ENCODE measurements around the gene GID4. TPM values are rescaled to one million over a fixed set of nuclear protein-coding genes. Genes with fewer than 3 reads are reported as not detected.

GID4 gene
- polyA plus RNA-seq, 4 donors: 13.6 to 15.4 (median 14.2) TPM

DNA sequence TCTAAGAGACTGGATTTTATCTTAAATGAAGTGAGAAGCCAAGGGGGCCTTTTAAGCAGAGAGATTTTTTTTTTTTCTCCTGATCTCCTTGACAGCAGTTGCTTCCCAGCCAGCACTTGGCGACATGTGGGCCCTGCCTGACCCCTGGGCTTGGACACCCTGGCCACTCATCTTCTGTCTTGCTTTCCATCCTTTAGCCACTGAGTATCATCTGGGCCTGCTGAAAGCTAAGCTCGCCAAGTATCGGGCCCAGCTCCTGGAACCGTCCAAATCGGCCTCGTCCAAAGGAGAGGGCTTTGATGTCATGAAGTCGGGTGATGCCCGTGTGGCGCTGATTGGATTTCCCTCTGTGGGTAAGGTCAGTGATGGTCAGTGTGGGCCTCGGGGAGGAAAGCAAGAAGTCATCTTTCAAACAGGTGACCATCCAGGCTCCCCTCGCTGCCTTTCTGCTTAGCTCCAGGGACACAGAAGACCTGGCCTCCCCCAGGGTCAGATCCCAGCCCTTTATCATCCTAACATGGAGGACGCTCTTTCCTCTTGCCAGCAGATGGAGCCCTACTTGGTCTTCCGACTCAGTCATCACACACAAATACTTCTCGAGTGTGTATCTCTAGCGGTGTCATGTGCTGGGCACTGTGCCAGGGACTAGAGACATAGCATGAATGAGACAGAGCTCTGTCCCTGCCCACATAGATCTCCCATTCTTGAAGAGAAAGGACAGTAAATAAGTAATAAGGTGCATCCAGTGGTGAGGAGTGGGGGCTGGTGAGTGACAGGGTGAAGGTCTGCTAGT is 54.6 kb downstream of the GID4 start:
- DNase-seq (ENCODE audit: low read depth in 4 of 4, low spot score in 3 of 4): no peak

DNA sequence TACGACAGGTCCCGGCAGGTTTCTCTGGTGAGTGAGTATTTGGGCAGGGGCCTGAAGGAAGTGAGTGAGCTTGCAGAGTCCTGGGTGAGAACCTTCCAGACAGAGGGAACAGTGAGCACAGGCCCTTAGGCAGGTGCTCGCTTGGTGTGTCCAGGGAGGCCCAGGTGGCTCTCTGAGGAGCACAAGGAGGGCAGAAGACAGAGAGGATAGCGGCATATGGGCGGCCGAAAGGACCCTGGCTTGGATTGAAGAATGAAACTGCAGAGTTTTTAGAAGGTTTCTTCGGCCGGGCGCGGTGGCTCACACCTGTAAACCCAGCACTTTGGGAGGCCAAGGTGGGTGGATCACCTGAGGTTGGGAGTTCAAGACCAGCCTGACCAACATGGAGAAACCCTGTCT is 55.2 kb downstream of the GID4 start:
- no peak for DNase-seq (ENCODE audit: low read depth in 4 of 4, low spot score in 3 of 4)

DNA sequence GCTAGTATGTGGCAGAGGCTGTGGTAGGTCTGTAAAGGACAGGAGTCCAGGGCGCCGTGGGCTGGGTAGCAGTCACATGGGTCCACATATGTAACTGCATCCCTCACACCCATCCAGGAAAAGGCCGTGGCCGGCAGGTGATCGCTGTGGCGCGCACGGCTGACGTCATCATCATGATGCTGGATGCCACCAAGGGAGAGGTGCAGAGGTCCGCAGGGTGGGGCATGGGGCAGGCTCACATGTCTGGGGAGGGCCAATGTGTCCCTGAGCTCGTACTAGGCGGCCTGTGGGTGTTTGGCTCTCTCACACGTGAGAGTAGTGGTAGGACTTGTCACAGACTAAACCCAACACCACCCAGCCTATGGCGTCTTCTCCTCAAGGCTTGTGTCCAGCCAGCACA is 60.3 kb downstream of the GID4 start:
- DNase-seq (ENCODE audit: low read depth in 4 of 4, low spot score in 3 of 4): no peak

DNA sequence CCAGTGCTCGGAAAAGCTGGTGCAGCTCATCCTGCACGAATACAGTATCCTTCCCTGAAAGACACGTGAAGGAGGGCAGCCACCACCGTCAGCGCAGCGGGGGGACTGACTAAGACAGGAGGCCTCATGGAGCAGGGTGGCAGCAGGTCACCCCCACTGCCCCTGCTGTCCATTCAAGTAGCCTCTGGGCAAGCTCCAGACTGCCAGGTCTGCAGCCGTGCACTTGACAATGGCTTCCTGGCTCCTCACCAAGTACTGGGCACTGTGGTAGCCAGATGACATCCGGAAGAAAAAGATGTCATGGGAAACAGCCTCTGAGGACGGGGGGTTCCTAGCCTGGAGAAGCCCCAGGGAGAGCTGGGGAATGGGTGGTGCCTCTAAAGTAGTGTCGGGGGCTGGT is 61.4 kb downstream of the GID4 start:
- no peak for DNase-seq (ENCODE audit: low read depth in 4 of 4, low spot score in 3 of 4)

DNA sequence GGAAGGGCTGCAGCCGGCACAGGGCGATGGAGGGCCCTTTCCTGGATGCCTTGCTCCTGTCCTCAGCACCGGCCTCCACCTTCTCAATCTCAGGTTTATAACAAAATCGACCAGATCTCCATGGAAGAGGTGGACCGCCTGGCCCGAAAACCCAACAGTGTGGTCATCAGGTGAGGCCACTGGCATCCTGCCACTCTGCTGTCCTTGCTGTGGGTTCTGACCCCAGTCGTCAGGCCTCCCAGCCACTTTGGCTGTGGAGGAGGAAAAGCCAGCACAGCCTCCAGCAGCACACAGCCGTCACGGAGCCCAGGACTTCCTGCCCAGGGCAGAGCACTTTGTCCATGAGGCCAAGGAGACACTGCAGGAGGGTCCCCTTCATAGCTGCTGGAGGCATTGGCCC is 62.6 kb downstream of the GID4 start:
- DNase-seq (ENCODE audit: low read depth in 4 of 4, low spot score in 3 of 4): no peak

DNA sequence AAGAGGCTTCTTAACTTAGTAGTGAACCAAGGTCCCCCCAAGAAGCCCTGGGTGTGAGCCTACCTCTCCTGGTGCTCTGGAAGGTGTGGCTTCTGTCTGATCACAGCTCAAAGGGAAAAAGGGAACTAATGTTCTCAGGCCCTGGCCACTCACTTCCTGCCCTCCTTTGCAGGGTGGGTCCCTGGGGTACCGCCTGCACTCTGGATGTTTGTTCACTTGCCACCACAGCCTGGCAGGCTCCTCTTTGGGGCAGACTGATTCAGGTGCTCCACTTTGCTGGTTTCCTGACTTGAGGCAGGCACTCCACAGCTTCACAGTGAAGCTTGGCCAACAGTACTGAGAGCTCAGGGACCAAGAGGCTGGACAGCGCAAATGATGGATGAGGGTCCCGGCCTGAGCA is 63.4 kb downstream of the GID4 start:
- DNase-seq (ENCODE audit: low read depth in 4 of 4, low spot score in 3 of 4): no peak

DNA sequence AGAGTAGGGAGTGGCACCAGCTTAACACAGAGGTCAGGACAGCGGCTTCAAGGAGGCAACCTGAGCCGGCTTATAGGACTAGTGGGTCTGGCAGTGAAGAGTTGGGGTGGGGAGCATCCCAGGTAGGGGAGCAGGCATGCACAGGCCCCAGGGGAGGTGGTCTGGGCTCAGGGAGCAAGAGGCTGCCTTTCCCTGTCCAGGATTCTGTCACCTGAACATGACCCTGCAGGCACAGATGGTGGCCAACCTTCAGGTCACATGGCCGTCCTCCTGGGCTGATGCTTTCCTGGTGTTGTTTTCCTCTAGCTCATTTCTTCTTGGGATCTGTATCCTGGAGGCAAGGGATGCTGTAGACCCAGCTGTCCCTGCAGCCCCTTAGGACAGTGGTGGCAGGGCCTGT is 65.8 kb downstream of the GID4 start:
- DNase-seq (ENCODE audit: low read depth in 4 of 4, low spot score in 3 of 4): no peak

DNA sequence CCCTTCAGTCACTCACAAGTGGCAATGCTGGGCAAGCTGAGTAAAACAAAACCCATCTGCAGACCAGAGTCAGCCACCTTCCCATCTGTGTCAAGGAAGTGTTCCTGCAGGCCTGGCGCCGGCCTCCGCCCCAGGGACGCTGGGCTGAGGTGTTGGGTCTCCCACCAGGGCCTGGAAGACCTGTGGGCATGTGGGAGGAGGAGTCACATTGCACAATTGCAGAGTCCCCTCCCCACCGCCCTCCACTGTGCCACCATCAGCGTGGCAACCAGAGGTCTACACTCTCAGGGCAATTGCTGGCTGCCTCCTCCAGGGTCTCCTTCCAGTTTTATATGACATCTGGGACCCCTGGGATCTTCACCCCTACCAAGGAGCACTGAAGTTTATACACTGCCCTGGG is 66.4 kb downstream of the GID4 start:
- no peak for DNase-seq (ENCODE audit: low read depth in 4 of 4, low spot score in 3 of 4)

DNA sequence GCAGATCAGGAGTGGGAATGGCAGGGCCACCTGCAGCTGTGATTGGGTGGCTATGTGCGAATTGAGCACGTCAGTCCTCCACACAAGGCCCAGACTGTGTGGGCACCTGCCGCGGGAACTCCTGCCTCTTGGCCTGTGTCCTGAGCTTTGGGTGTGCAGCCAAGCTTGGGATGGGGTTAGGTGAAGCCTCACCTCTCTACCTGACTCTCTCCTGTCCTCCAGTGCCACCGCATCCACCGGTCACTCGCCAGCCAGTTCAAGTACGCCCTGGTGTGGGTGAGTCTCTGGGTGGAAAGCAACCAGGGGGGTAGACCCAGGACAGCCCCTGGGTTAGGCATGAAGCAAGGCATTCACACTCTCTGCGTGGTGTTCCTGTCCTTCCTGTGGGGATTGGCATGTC is 67.0 kb downstream of the GID4 start:
- DNase-seq (ENCODE audit: low read depth in 4 of 4, low spot score in 3 of 4): no peak

DNA sequence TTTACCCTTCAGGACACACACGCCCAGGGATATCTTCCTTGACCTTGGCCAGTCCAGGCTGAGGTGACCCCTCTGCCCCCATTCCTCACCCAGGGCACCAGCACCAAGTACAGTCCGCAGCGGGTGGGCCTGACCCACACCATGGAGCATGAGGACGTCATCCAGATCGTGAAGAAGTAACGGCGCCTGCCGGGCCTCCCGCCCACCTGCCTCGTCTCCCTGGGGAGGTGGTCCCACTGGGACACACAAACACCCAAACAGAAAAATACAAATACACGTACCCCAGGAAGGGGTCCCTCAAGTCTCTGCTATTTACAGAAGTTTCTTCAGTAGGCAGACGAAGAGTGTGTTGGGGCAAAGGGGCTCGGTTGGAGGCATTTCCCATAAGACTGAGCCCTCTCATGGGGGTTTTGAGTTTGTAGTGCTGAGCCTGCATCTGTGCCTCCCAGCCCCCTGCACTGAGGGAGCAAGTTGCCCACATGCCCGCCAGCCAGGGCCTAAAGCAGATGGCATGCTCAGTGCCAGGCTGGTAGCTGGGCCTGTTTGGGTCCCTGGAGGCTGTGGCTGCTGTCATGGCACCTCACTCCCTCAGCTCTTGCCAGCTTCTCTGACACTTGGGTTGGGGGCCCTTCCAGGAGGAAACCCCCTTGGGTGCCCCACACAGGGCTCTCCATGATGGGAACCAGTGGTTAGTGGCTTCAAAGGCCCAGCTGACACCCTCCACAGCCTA is 68.0 kb downstream of the GID4 start:
- DNase-seq (ENCODE audit: low read depth in 4 of 4, low spot score in 3 of 4): no peak

DNA sequence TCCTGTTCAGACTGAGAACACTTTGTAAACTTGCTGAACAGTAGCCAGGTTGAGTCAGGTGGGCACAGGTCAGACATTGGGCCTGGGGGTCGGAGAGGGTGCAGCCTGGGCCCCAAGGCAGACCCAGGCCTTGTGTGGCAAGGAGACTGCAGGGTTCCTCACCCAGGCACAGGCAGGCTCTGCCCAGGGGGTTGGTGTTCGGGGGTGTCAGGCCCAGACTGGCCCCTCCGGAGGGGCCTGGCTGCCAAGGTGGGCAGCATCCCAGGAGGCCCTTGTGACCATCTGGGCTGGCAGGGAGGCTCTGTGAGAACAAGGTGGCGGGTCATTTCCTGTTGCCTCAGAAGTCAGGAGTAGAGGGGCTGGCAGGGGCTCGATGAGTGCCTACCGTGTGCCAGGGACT is 68.8 kb downstream of the GID4 start:
- no peak for DNase-seq (ENCODE audit: low read depth in 4 of 4, low spot score in 3 of 4)

DNA sequence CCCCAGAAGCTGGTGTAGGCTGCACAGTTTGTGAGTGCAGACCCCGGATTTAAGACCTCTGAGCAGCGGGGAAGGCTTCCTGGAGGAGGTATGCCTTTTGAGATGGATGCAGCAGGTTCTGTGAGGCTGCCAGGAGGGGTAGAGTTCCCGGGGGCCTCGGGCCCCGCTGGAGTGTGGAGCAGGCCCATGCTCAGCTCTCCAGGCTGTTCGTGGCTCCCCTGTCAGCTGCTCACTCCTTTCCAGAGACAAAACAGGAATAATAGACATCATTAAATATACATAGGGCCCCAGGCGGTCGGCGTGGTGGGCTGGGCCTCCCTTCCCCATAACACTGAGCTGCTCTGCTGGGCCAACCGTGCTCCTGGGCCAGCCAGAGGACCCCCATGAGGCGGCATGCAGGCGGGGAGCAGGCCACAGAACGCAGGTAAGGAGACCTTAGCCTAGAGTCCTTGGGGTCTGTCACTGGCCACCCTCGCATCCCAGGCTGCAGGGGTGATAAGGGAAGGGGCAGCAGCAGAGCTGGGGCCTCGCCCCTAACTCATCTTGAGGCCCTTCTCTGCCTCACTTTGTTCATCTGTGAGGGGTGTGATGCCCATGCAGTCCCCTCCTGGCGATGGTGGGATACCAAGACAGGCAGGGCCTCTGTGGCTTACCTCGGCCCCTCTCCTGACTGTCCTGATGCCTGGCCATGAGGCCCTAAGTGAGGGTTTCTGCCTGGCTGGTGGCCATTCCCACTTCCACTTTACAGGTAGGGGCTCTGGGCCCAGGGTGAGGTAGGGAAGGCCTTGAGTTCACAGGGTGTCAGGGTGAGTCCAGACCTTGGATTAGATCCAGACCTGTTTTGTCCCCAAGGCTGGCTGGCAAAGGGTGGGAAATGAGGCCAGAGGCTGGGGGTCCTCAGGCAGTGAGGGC is 69.4 kb downstream of the GID4 start, which contains the start of gene MYO15A:
Gene MYO15A (plus strand): TSS at position 356 of the 912 bp plus-strand sequence. CDS start 10,045 bp downstream, outside the sequence.
- DNase-seq (ENCODE audit: low read depth in 4 of 4, low spot score in 3 of 4): no peak

DNA sequence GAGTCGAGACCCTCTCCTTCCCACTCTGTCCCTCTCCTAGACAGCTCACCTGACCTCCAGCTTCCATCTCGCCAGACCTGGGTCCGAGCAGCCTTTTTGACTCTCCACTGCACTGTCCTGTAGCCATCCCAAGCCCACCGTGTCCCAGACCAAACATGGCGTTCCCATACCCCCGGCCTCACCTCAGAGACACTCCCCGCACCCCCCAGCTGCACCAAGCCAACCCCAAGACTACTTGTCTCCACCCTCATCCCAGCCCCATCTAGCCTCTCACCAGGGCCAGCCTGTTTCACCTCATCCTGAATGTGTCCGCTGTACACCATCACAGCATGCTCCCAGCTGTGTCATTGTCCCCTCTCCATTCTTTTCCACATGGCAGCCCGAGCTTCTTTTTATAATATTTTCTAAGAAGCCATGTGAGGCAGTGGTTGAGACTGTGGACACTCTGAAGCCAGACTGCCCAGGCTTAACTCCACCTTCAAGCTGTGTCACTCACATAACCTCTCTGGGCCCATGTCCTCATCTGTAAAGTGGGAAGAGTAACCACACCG is 70.8 kb downstream of the GID4 start:
- DNase-seq (ENCODE audit: low read depth in 4 of 4, low spot score in 3 of 4): no peak

DNA sequence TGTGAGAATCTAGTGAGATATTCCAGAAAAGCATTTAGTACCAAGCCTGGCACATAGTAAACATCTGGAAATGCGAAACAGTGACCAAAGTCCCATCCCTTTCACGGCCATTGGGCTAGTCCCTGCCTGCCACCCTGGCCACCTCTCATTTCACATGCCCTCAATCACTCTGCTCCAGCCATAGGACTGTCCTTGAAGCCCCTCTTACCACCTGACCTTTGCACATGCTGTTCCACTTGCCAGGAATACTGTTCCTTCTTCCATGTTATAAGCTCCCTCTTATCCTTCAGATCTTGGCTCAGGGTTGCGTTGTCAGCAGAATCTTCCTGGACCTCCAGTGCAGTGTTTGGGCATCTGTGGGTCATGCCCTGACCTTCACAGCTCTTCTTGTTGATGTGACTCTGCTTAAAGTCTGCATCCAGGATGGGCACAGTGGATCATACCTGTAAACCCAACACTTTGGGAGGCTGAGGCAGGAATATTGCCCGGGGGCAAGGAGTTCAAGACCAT is 71.5 kb downstream of the GID4 start:
- DNase-seq (ENCODE audit: low read depth in 4 of 4, low spot score in 3 of 4): no peak

DNA sequence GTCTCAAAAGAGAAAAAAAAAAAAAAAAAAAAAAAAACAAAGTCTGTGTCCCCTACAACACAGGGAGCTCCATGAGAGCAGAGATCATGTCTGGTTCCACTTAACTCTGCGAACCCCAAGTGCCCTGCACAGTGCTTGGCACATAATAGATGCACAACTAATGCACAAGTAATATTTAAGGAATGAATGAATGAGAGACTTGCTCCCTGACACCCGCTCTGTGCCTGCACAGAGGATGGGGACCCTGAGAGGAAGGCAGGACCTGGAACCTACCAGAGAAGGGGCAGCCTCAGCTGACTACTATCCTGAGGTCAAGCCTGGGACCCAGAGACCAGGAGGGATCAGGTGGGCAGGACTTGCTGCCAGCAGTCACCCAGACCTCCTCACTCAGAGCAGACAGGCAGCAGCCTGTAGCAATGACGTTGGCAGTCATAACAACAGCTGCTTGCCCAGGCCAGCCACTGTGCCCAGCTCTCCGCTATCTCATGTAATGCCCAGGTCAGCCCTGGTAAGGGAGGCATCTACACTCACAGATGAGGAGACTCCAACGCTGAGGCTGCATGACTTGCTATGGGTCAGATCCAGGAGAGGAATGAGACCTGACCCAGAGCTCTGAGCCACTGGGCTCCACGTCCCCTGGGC is 72.2 kb downstream of the GID4 start:
- DNase-seq (ENCODE audit: low read depth in 4 of 4, low spot score in 3 of 4): no peak

DNA sequence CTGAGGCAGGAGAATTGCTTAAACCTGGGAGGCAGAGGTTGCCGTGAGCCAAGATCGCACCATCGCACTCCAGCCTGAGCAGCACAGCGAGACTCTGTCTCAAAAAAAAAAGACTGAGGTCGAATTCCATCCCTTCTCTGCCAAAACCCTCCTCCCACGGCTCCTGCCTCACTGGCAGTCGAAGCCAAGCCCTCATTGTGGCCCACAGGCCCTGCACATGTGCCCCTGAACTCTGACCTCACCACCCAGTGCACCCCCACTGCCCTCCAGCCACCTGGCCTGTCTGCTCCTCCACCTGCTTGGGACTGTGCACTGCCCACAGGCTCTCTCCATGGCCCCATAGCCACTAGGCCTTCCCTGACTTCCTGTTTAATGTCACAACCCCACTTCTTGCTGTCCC is 76.3 kb downstream of the GID4 start:
- DNase-seq (ENCODE audit: low read depth in 4 of 4, low spot score in 3 of 4): no peak

DNA sequence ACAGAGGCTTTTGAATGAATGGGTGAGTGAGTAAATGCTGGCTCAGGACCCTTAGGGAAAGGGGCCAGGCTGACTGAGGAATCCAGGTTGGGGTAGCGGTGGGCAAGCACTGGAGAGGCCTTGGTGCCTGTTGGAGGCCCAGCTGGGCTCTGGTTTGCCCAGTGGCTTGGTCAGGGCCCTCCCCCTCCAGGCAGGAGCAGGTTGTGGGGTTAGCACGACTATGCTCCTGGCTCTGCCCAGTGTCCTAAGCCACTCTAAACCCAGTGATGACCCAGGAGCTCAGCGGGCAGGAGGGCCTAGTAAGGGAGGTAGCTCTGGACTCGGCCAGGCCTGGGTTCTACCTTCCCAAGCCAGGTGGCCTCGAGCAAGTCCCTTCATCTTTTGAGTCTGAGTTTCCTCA is 76.9 kb downstream of the GID4 start:
- no peak for DNase-seq (ENCODE audit: low read depth in 4 of 4, low spot score in 3 of 4)

DNA sequence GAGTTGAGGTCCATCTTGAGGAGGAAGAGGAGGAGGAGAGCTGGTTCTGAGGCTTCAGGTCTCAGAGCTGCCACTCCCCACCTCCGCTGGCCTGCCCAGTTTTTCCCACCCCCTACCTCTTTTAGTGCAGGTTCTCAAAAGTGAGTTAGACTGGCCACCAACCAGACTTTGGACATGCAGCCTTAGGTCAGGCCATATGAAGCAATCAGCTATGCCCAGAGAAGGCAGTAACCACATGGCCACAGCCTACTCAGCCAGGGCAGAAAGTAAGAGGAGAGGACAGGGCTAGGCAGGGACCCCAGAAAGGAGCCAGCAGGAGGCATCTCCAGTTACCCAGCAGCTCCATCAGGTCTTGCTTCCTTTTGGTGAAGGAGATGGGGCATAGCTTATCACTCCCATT is 78.3 kb downstream of the GID4 start:
- no peak for DNase-seq (ENCODE audit: low read depth in 4 of 4, low spot score in 3 of 4)
